HL-60 (cell line): ENCODE data around the gene PTBP3.

Experiments used
- DNase-seq, 2 experiments: peaks; one replicate each; pipeline ENCODE4 v3.0.0-alpha.2; 2010 to 2020; ENCODE audit warnings: low read depth in 1 of 2, low spot score in 1 of 2
- H3K27ac ChIP-seq: fragments of 250-450 bp; sonication (Bioruptor Pico); replicated peaks from 2 replicates; pipeline ENCODE4 v1.5.1; 2020; ENCODE audit warnings: mild to moderate bottlenecking, moderate library complexity
- H3K27me3 ChIP-seq: fragments of 250-450 bp; sonication (Bioruptor Pico); 2 replicates; pipeline ENCODE4 v1.5.1; 2021; ENCODE audit warnings: mild to moderate bottlenecking, moderate library complexity; ENCODE audit not compliant: insufficient read depth, poor library complexity, severe bottlenecking
- H3K4me3 ChIP-seq: replicated peaks from 2 replicates; pipeline ENCODE4 v1.5.1; 2011; ENCODE audit warnings: mild to moderate bottlenecking, control low read depth, low read length; ENCODE audit not compliant: insufficient read depth
- CTCF ChIP-seq: IDR thresholded peaks from one replicate; pipeline ENCODE4 v1.5.1; 2011; ENCODE audit warnings: low read length, control low read depth, inconsistent platforms; ENCODE audit not compliant: insufficient read depth
- GABPA ChIP-seq: IDR thresholded peaks from 2 replicates; pipeline ENCODE4 v1.6.1; 2012; ENCODE audit warnings: low read depth
- POLR2AphosphoS5 ChIP-seq: IDR thresholded peaks from 2 replicates; pipeline ENCODE4 v1.6.1; 2012; ENCODE audit warnings: low read depth
- REST ChIP-seq: IDR thresholded peaks from 2 replicates; pipeline ENCODE4 v1.6.1; 2012; ENCODE audit warnings: low read depth; ENCODE audit not compliant: insufficient replicate concordance
- SPI1 ChIP-seq: IDR thresholded peaks from 2 replicates; pipeline ENCODE4 v1.6.1; 2012; ENCODE audit warnings: low read depth, mild to moderate bottlenecking, borderline replicate concordance

Gene PTBP3

DNA sequence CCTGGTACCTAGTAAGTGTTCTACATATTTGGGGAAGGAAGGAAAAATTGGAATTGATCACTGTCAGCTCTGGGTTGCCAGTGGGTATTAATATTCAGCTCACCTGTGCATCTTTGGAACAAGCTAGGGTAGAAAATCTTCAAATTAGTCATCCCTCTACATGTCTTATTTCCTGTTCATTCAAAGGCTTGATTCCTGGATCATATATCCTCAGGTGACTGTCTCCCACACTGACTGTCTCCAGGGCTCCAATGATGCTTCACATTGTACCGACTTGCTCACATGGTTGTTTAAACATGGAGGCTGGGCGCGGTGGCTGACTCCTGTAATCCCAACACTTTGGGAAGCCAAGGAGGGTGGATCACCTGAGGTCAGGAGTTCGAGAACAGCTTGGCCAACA is 146.7 kb downstream of the PTBP3 start:
- TF ChIP-seq SPI1: no peak
- TF ChIP-seq REST: no peak
- TF ChIP-seq POLR2AphosphoS5: no peak
- TF ChIP-seq GABPA: no peak
- TF ChIP-seq CTCF: no peak
- no peak overlapping the region for H3K4me3 ChIP-seq
- H3K27ac ChIP-seq: no peak overlapping the region
- no peaks in the 10 kb centered on the region for H3K27me3 ChIP-seq
- no peak for DNase-seq

DNA sequence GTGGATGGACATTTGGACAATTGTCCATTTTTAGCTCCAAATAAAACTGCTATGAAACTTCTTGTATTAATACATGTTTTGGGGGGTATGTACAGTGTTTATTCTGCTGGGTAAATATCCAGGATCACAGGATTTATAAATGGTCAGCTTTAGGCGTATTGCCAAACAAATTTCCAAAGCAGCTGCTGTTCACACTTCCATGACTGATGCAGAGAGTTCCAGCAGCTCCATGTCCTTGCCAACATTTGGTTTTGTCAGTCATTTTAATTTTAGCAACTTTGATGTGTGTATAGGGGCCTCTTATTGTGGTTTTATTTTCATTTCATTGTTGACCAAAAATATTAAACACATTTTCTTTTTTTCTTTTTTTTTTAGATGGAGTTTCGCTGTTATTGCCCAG is 148.5 kb downstream of the PTBP3 start:
- no peaks in the 10 kb centered on the region for H3K27me3 ChIP-seq
- TF ChIP-seq SPI1: no peak
- TF ChIP-seq GABPA: no peak
- TF ChIP-seq REST: no peak
- no peak for TF ChIP-seq POLR2AphosphoS5
- no peak for TF ChIP-seq CTCF
- H3K27ac ChIP-seq: no peak overlapping the region
- H3K4me3 ChIP-seq: no peak overlapping the region
- no peak for DNase-seq

- no peaks in the 10 kb centered on the region for H3K27me3 ChIP-seq
- TF ChIP-seq GABPA (no peak), REST (no peak)
- no peak for DNase-seq
Measured at GRCh38 chr9:112184221-112184620, 149.2 kb downstream of the PTBP3 start.

More at GRCh38 chr9:112184221-112184620, 149.2 kb downstream of the PTBP3 start:
- no peak overlapping the region for H3K4me3 ChIP-seq
- H3K27ac ChIP-seq: no peak overlapping the region
